Right kidney (tissue), 1 donor: ENCODE measurements around the gene RNF34.
A peak's percentile ranks its signal among the peaks of the same experiment; 100 is the strongest.

ENCODE experiments used
- DNase-seq: peaks from one replicate; pipeline ENCODE4 v3.0.0-alpha.2; 2016

The RNF34 gene

DNA sequence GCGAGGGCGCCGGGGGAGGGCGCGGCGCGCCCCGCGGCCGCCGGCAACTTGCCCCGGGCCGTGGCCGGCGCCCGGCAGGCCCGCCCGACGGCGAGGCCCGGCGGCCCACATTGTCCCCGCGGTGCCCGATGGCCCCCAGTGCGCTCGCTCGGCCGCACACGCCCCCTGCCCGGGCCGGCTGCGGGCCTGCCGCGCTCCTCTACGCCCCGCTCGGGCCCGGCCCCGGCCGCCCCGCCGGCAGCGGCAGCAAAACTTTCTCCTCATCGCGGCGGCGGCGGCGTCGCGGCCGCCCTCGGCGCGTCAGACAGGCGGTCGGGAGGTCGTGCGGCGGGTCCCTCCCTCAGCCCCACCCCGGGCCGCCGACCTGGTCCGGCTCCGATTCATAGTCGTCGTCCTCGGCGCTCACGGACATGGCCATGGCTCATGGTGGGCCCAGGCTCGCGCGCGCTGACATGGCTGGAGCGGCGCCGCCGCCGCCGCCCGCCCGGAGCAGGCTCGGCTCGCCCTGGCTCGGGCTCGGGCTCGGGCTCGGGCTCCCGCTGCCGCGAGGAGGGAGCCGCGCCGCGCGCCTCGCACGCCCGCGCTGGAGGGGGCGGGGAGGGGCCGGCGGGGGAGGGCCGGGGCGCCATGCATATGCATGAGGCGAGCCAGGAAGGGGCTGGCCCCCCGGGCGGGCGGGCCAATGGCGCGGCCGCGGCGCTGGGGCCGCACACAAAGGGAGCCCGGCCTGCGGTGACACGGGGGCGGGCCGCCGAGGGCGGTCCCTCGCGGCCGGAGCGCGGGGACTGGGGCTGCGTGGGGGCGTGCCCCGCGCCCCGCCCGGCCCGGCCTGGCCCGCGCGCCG is 67.1 kb downstream of the RNF34 start:
- DNase-seq, result peak; percentile 83

DNA sequence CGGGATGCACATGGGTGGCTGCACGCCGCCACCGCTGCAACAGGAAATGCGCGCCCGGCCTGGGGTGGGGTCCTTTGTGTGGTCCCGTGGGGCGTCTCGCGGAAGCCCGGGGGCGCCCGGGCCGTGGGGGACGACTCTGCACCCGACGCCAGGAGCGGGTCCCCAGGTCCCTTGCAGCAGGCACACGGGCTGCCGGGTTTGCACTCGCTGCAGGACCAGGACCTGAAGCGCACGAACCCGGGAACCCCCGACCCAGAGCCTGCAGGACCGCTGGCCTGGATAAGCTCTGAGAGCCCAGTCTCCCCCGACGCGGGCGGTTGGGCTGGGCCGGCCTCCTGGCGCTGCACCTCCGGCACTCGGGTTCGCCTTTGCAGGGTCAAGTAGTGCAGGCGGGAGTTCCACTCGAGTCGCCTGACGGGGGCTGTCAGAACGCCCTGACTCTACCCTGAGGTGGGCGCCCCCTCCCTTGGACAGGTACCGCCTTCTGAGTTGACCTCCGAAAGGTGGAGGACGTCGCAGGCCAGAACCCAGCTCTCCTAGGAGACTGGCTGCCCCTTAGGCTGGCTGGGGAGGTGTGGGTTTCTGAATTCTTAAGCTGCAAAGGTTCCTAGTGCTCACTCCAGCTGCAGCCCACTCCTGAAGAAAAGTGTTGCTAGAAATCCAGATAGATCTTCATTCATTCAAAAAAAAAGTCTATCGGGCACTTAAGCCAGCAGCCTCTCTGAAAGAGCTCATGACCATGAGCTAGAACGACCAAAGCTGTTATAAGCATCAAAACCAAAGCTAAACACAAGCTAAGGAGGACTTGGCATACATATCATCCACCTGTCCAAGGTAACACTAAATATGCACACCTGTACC is 68.0 kb downstream of the RNF34 start:
- peak; percentile 85 for DNase-seq

DNA sequence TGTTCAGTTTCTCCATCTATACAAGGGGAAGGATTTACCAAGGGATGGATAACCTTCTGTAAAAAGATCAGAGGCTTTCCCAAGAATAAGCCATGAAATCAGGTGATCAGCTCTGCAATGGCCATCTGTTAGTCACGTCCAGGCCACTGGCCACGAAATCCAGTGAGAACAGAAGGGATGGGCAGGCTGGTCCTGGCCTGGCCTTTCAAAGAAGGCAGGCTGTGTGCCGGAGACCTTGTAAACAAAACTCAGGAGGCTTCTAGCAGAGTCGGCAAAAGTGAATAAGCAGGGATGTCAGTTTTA is 68.5 kb downstream of the RNF34 start:
- DNase-seq, result no peak

DNA sequence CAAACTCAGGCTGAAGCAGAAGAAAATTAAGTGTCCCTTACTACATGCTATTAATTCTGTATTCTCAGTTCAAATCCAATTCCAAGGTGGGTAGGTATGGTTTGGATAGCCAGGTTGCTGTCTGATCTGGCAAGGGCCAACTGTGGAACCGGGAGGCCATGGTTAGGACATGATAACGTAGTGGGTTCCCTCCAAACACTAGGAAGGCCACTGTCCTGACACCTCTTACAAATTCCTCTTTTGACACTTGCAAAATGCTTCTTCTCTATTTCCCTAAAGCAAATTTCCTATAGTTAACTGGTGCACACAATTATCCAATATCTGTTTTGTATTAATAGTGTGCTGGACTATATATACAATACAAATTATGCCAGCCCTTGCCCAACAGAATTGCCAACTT is 70.8 kb downstream of the RNF34 start:
- DNase-seq, result no peak

DNA sequence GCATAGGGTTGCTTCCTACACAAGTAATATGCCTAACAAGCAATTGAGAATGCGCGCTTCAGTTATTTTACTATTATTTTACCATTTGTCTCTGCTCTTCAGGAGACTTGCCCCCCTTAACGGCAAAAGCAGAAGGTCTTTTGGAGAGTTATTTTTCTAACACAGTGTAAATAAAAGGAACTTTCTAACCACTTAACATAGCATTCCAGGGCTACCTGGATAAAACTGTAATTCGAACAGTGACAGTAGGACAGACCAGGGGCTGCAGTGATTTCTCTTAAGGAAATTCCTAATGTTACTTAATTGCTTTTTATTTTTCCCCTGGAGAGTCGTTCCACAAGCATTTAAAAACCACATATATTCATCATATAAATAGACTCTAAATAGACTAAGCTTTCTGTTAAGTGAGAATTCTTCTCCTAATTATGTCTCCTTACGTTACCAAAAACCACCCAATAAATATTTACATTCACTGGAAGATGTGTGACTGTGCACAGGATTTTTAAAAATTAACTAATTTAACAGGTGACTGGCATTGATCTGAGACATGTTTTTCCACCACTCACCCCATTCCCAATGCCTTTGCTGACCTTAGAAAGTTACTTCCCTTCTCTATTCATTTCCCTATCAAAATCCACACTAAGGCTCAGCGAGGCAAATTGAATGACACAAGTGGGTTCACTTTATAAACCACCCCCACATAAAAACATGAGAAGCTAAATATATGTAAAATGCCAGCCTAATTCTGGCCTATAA is 72.4 kb downstream of the RNF34 start:
- no peak for DNase-seq
